ENCODE results near the gene KLHL6.

KLHL6 gene

GRCh38 chr3:183502237-183503181 lies 53.0 kb downstream of the KLHL6 start:
- DNase-seq = peak in 2 of 3 experiments; percentile 60 to 80

GRCh38 chr3:183500981-183501704 lies 54.4 kb downstream of the KLHL6 start:
- DNase-seq = no peak

- DNase-seq = peak in 2 of 3 experiments; percentile 21 to 29
These were observed 55.2 kb downstream of the KLHL6 start for GRCh38 chr3:183500319-183500718.

GRCh38 chr3:183498634-183499033 lies 56.9 kb downstream of the KLHL6 start:
- DNase-seq = no peak

GRCh38 chr3:183497313-183497712 lies 58.2 kb downstream of the KLHL6 start:
- DNase-seq = no peak

- DNase-seq = no peak
These were observed 59.2 kb downstream of the KLHL6 start for GRCh38 chr3:183496311-183496710.

DNA sequence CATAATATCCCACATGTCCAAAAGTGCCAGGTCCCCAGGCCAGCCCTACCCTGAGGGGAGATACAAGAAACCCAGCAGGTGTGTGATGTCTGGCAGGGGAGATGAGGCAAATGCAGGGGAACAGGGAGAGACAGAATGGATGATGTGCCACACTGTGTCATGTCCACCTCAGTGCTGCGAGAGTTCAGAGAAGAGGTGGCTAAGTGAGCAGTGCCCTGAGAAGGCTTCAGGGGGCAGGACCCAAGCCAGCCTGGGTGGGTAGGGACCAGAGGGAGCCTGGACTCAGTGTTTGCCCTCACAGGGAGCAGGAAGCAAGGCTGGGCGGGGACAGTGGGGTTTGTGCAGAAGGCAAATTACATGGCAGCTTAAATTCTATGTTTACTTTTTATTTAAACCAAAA lies 61.2 kb downstream of the KLHL6 start:
- peak in 2 of 3 experiments; percentile 40 to 57 for DNase-seq

DNA sequence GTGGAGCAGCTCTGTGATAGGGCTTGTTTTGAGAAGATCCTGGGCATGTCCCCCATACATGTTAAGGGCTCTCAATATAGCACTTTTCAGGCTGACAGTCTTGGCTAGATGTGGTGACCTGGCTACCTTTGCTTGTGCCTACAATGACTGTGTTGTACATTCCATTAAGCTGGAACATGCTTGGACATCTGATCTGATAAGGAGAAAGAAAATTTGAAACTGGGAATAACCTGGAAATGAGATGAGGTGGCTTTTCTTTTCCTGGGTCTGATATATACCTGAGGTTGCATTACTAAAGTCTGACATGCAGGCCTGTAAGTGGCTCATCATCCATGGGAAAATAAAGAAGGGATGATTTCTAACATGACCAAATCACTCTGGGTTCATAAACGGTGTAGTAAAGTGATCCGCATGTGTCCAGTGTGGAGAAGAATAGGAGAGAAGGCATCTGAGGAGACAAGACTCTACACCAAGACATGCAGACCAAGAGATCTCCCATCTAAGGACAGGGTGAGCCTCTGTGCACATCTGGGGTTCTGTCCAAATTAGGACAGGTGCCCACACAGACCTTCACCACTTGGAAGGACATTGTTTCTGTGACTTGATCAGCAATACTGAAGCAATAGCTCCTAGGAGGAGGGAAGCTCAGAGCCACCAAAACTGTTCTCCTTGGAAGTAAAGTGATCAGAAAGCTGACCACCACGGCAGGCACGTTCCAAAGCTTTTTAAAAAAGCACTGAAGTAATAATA lies 62.0 kb downstream of the KLHL6 start:
- no peak for DNase-seq

DNA sequence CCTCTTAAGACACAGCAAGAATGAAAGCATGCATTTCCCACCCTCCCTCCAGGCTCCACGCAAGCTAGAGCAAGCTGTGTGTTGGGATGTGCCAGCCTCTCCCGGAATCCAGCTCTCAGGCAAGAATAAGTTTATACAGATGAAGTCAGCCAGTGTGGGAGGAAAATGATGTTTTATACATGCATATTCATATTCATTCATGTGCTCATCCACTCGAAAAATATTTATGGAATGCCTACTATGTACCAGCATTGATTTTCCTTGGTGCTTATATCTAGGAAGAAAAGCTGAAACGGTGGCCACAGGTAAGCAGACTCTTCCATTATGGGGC lies 62.7 kb downstream of the KLHL6 start:
- no peak for DNase-seq

DNA sequence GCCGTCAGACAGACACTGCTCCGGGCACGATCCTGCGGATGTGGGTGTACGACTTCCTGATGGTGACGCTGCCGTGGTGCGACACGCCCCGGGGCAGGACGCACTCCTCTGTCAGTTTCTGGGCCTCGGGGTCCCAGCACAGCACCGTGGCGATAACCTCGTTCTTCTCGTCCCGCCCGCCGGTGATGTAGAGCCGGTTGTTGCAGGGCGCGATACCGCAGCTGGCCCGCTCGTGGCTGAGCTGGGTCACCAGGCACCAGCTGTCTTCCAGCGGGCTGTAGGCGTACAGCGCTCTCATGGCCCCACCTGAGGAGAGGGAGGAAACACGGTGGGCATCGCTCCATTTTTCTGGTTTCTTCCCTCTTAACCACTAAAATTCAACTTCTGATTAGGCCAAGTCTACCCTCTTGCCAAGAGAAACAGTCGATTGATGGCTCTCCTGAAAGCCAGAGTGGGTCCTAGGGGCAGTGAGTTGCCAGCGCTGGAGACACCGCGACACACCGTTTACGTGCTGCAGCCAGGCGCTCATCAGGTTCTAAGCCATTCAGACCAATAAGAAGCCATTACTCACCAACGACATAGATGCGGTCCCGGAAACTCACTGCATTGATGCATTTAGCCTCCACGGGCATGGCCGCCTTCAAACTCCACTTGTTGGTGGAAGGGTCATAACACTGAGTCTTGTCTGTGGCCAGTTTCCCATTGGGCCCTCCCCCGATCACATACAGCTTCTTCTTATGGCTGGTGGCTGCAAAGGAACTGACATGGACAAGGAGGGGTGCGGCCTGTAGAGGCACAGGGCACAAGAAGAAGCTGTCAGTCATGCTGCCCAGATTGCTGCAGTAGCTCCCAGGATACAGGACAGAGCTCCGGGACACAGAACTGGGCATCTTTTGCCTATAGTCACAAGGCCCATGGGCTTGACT lies 63.3 kb downstream of the KLHL6 start:
- DNase-seq = no peak

DNA sequence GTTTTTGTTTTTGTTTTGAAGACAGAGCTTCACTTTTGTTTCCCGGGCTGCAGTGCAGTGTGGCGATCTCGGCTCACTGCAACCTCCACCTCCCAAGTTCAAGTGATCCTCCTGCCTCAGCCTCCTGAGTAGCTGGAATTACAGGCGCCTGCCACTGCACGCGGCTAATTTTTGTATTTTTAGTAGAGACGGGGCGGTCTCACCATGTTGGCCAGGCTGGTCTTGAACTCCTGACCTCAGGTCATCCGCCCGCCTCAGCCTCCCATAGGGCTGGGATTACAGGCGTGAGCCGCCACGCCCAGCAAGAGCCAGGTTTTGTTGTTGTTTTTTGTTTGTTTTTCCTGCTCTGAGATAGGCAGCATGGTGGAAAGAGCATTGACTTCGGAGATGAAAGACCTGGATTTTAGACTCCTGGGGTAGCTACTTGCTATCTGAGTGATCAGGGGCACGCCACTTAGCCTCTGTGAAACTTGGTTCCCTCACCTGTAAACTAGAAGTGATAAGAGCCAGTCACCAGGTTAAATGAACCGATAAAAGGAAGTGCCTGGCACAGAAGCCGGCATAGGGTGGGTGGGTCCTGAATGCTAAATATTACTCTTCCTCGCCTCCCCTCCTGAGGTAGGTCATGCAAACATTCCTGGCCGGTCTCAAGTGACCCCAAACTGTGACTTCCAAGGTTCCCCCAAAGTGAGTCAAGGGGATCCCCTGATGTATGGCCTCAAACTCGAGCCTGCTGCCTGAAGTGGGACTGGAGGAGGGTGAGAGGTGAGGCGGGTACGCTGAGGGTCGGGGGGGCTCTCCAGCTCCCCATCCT lies 64.2 kb downstream of the KLHL6 start:
- DNase-seq = no peak

GRCh38 chr3:183490653-183491052 lies 64.9 kb downstream of the KLHL6 start:
- DNase-seq = peak; percentile 29 to 98 (median 74)

- peak in 1 of 3 experiments; percentile 37 for DNase-seq
These were observed 65.3 kb downstream of the KLHL6 start for GRCh38 chr3:183490211-183490601.

GRCh38 chr3:183489455-183490210 lies 65.9 kb downstream of the KLHL6 start:
- no peak for DNase-seq

GRCh38 chr3:183488343-183488742 lies 67.2 kb downstream of the KLHL6 start:
- no peak for DNase-seq

GRCh38 chr3:183487896-183488295 lies 67.6 kb downstream of the KLHL6 start:
- DNase-seq = no peak

GRCh38 chr3:183487016-183487415 lies 68.5 kb downstream of the KLHL6 start:
- DNase-seq = no peak

DNA sequence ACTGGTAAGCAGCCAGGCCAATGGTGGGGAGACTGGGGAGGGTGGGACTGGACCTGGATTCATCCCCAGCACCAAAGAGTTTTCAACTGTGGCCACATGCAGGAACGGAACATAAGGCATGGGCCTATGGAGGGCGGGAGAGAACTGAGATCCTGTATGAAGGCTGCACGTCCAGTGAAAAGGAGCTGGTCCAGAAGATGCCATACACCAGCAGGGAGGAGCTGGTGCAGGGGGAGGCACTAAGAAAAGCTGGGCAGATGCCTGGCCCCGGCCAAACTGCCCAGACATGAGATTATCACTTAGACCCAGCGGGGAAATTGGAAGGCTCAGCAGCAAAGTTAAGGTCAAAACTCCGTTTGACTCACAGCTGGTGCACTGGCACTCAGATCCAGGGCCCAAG lies 69.0 kb downstream of the KLHL6 start:
- DNase-seq = no peak

GRCh38 chr3:183485585-183485984 lies 69.9 kb downstream of the KLHL6 start:
- DNase-seq = peak in 1 of 3 experiments; percentile 12

DNA sequence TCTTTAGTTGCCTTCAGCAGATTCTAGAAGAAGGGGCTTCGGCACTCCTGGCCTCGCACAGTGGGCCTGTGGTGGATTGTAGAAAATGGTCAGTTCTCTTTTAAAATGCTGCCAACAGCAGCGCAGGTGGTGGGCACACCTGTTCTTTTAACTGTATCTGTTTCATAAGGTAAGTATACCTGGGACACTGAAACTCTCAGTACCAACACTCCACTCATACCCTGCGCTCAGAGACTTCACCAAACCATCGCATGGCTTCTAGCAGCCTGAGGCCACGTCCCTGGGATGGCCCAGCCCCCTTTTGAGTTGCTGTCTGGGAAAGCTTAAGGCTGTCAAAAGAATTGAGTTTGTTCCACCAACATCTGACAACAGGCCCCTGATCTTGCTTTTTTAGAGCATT lies 70.4 kb downstream of the KLHL6 start:
- no peak for DNase-seq

Data from NCI-H1417 (cell line).